Measurements from ENCODE around the gene CCDC167.
"Not testable (repeated sequence)": the region's sequence is repeated elsewhere in the genome, so short reads cannot be mapped to it uniquely, and the experiment has no call there.

Gene CCDC167

DNA sequence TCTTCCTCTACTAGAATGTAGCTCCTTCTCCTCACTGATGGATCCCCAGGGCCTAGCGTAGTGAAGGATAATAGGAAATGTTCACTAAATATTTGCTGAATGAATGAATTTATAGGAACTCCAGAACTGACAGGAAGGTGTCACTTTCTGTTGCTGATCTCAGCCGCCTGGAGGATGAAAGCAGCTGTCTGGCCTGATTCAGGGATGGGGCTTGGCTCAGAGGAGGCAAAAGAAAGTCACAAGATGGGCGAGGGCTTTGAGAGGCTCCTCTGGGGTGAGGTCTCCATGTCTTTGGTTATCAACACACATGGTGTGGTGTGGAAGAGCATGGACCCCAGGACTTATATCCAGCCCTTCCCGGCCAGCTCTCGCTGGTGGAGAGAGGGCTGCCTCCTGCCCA, 11.5 kb upstream of the CCDC167 start:
- DNase-seq (ENCODE audit: low read depth), result no peak

- no peak for DNase-seq (ENCODE audit: low read depth)
Measured at GRCh38 chr6:37507690-37508421, 8.2 kb upstream of the CCDC167 start.

- no peak for DNase-seq (ENCODE audit: low read depth)
Measured at GRCh38 chr6:37507077-37507476, 7.4 kb upstream of the CCDC167 start.

- no peak for DNase-seq (ENCODE audit: low read depth)
Measured at GRCh38 chr6:37506479-37506878, 6.8 kb upstream of the CCDC167 start.

GRCh38 chr6:37504024-37504423, 4.3 kb upstream of the CCDC167 start:
- DNase-seq (ENCODE audit: low read depth), result no peak

GRCh38 chr6:37503309-37503965, 3.7 kb upstream of the CCDC167 start:
- no peak for DNase-seq (ENCODE audit: low read depth)

DNA sequence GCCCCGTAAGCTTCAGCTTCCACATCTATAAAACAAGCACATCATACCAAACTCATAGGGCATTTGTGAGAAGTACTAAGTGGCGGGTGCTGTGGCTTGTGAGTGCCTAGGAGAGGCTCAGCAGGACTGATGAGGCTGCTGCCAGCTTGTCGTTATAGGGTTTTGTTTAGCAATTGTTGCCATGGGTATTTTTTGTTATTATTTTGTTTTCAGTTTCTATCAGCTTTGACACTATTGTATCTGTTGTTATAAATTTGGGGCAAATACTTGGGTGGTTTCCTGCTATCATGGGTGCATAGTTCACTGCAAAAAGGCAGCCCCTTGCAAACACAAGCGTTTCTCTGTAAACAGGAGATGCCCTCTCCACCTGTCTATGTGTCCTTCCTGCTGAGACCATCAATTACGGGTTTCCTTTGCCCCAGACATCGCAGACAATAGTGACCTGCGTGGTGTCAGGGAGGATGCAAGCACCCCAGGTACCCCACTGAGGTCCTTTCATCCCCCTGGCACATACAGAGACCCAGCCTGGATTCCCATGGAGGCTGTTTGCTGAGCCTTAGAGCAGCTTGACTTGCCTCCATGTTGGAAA, 3.1 kb upstream of the CCDC167 start:
- DNase-seq (ENCODE audit: low read depth), result no peak

GRCh38 chr6:37501632-37502491, 2.2 kb upstream of the CCDC167 start:
- DNase-seq (ENCODE audit: low read depth), result no peak

DNA sequence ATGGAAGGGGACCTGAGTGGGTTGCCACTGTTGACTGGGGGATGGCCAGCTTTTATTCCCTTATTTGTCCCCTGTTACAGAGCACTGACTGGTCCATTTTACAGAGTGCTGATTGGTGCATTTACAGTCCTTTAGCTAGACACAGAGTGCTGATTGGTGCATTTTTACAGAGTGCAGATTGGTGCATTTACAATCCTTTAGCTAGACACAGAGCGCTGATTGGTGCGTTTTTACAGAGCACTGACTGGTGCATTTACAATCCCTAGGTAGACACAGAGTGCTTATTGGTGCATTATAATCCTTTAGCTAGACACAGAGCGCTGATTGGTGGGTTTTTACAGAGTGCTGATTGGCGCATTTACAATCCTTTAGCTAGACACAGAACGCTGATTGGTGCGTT, 1.2 kb upstream of the CCDC167 start:
- DNase-seq (ENCODE audit: low read depth), result not testable (repeated sequence)

DNA sequence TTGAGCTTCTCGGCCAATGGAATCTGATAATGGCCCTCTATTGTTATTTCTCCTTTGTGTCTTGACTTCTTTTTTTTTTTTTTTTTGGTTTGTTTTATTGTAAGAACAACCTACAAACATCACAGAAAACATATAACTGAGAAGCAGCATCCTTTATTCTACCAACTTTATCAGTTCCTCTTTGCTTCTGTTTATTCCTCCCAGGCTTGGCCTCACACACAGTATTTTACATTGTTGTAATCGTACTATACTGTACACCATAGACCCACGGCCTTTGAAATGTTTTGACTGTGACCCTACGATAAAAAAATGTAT, 558 bp upstream of the CCDC167 start:
- no peak for DNase-seq (ENCODE audit: low read depth)

DNA sequence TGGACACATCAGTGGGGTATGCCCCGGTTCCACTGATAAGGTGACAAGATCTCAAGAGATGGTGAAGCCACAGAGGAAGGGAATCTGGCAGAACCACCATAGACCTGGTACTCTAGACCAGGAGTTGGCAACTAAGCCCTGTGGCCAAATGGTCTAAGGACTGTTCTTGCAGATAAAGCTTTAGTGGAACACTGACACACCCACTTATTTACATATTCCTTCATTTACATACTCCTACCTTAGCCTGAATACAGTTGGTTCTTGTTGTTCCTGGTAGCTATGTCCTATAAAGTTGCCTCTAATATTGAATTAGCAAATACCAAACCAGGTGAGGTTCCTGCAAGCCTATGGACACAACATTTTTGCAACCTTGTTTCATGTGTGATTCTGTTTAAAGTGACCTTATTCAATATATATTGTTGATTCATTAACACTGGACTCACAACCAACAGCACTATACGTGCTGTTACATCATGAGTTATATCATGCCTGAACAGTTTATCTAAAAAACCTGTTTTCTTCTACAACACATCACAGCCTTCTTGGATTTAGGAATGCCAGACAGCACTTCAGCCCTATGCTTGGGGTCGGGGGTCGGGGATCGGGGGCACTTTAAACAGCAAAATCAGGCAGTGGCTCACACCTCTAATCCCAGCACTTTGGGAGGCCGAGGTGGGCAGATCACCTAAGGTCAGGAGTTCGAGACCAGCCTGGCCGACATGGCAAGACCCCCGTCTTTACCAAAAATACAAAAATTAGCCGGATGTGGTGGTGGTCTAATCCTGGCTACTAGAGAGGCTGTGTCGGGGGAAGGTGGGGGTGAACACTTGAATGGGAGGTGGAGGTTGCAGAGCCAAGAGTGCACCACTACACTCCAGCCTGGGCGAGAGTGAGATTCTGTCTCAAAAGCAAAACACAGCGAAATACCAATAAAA, 2.5 kb downstream of the CCDC167 start:
- DNase-seq (ENCODE audit: low read depth), result no peak

DNA sequence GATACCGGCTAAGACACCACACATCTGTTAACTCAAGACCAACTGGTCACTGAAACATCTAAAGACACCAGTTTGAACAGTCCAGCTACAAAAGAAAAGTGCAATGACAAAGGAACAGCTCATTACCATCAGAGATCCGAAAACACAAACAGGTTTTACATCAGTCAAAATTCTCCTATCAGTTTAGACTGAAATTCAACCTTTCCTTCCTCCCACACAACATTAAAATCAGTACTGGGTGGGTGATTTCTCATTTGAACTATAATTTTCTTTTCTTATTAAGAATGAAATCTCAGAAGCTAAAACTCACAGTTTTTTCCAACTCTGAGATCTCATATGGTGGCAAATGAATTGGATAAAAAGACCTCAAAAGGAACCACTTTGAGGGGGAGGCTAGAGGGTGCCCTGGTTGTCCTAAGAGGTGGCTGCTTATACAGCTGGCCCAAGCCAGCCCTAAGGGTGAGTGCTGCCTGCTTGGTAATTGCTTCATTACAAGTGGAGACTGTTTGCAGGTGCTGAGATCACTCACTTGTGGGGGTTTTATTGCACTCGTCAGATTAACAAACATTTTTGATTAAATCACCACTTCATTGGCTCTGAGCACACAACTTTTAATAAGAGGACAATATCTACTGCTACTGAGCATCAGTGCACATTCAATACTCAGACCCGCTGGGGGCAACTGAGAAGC, 4.3 kb downstream of the CCDC167 start:
- DNase-seq (ENCODE audit: low read depth), result no peak

- no peak for DNase-seq (ENCODE audit: low read depth)
Measured at GRCh38 chr6:37493661-37493995, 6.1 kb downstream of the CCDC167 start.

- no peak for DNase-seq (ENCODE audit: low read depth)
Measured at GRCh38 chr6:37492991-37493660, 6.6 kb downstream of the CCDC167 start.

- no peak for DNase-seq (ENCODE audit: low read depth)
Measured at GRCh38 chr6:37492236-37492972, 7.3 kb downstream of the CCDC167 start.

DNA sequence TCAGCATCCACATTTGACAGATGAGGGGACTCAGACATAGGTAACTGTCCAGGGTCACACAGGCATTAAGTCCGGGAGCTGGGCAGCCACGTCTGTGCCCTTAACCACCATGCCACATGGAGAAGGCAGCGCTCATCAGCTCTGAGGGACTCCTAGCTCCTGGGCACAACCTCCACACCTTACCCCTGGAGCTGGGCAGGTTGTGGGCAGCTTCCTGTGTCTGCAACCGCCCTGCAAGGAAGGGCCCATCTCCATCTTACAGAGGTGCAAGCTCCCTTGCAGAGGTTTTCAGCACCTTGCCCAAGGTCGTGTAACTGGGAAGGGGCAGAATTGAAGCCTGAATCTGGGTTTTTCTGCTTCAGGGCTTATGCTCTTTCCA, 7.9 kb downstream of the CCDC167 start:
- no peak for DNase-seq (ENCODE audit: low read depth)

DNA sequence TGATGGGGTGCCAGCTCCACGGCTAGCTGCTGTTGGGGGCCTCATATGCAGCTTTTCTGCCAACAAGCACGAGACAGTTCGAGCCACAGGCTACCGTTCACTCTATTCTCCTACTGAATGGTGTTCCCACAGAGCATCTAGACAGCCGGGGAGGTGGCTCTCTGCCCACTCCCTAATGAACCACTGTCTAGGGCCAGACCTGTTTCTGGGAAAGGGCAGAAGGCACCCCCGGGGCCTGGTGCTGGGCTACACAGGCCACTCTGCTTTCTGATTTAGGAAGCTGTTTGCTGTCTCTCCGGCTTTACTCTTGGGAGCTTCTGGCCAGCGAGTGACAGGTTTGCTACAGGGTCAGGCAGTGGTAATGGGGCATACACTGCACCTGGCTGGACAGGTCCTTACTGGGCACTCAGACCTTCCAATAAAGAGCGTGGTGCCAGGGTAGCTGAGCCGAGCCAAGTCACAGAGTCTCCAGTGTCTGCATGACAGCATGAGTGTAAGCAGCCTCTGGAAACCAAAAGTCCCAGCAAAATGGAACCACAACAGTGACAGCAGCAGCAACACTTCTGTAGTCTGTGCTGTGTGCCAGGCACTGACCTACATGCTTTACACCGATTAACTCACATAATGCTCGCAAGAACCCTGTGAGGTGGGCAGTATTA, 8.4 kb downstream of the CCDC167 start:
- DNase-seq (ENCODE audit: low read depth), result no peak

- DNase-seq (ENCODE audit: low read depth), result no peak
Measured at GRCh38 chr6:37490536-37491170, 9.0 kb downstream of the CCDC167 start.
